Esophagus squamous epithelium (tissue), 5 donors: ENCODE data around the gene ERAS. TPM values are rescaled to one million over a fixed set of nuclear protein-coding genes. Genes with fewer than 3 reads are reported as not detected.

Experiments used
- DNase-seq: peaks from one replicate; lab custom pipeline; 2025; lab: John Stamatoyannopoulos, UW
- H3K27ac ChIP-seq, 4 donors: fragments of 200-600 bp; sonication (generic); one replicate each; pipeline ENCODE4 v1.5.1; 2016 to 2019; ENCODE audit warnings: mild to moderate bottlenecking in 1 of 4
- H3K27me3 ChIP-seq, 4 donors: fragments of 200-600 bp; sonication (generic); 1 replicate in 3 of 4; 2 replicates in 1 of 4; pipeline versions ENCODE4 v1.5.1 to v1.6.0; 2017 to 2021; ENCODE audit warnings: antibody characterized with exemption in 1 of 4
- H3K36me3 ChIP-seq, 3 donors: fragments of 200-600 bp; sonication (generic); one replicate each; pipeline ENCODE4 v1.5.1; 2016 to 2019
- H3K4me1 ChIP-seq, 3 donors: fragments of 200-600 bp; sonication (generic); one replicate each; pipeline ENCODE4 v1.5.1; 2017 to 2019
- H3K4me3 ChIP-seq, 4 donors: fragments of 200-600 bp; sonication (generic); 1 replicate in 3 of 4; 2 replicates in 1 of 4; pipeline ENCODE4 v1.5.1; 2016 to 2019; ENCODE audit warnings: mild to moderate bottlenecking in 2 of 4, moderate library complexity in 1 of 4
- H3K9me3 ChIP-seq, 3 donors: fragments of 200-600 bp; sonication (generic); one replicate each; pipeline ENCODE4 v1.5.1; 2016 to 2019
- POLR2A ChIP-seq, 4 donors: fragments of 450-650 bp; IDR thresholded peaks; one replicate each; pipeline ENCODE4 v1.6.1; 2017; ENCODE audit warnings: antibody characterized with exemption in 4 of 4, mild to moderate bottlenecking in 4 of 4, moderate library complexity in 3 of 4
- WGBS, 2 donors: methylation state at CpG; one replicate each; pipeline ENCODE4 v1.1.5; 2018; 5-methylcytosine and 5-hydroxymethylcytosine counted together
- intact Hi-C: fragments of 100-400 bp; cut with DNase I; formaldehyde crosslinking; loops from one replicate; pipeline ENCODE4 v1.15.0; 2022
- total RNA-seq, 4 donors: library from RNA; depleted of rRNA; stranded (reverse); fragments of >200 nt; gene quantifications; one replicate each; pipeline ENCODE4 v1.1.0, GENCODE V29; 2016
- TF ChIP-seq, protein P1 (sequence below), 6 experiments: fragments of 450-650 bp in 4 of 6; fragments of 200-600 bp in 2 of 6; sonication (generic) in 2 of 6; IDR thresholded peaks; one replicate each; pipeline ENCODE4 v1.5.1; 2016 to 2019; ENCODE audit warnings: antibody characterized with exemption in 6 of 6, mild to moderate bottlenecking in 4 of 6, moderate library complexity in 4 of 6
- donor health status: DM: yes; HTN: yes; CAD: no.

ERAS gene
- total RNA-seq, 4 donors from 2014 or later: not detected

DNA sequence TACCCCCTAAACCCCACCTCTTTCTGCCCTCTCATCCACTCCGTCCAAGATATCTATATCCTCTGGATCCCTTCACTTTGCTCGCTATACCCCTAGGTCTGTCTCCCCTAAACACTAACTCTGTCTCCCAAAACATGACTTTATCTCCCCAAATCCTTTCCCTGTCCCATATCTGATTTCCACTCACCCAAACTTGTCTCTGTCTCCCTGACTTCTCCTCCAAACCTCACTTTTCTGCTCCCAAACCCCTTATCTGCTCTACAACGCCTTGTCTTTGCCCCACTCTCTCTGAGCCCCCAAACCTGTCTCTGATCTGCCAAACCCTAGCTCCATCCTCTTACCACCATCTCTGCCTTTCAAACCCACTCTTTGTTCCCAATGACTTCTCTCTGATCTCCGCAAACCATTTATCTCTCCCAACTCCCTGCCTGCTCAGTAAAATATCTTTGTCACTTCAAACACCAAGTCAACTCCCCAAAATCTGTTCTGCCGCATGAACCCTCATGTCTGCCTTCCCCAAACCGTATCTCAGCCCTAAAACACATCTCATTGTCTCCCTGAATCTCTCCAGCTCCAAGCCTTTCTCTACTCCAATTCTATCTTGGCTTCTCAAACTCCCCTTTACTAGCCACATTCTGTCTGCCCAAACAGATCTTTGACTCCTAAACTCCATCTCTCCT lies 39.3 kb upstream of the ERAS start:
- 56 to 78% methylated on average over 6 of the region's 6 CpGs for WGBS, 2 donors

GRCh38 chrX:48787505-48788443 lies 38.5 kb upstream of the ERAS start:
- DNase-seq: no peak
- TF ChIP-seq POLR2A (IDR thresholded peaks at IDR 0.05): no peak
- no peaks in the 10 kb centered on the region for H3K9me3 ChIP-seq

More for the DNA sequence above, 39.3 kb upstream of the ERAS start:
- intact Hi-C loops: no loop called here
- Histone ChIP-seq H3K9me3 (no peaks in the 10 kb centered on the region), H3K27ac (no peak overlapping the region), H3K36me3 (no peaks in the 10 kb centered on the region), H3K4me1 (no peaks in the 10 kb centered on the region), H3K4me3 (no peak overlapping the region), H3K27me3 (peaks cover 0 to 10% (median 0%) of the 10 kb centered on the region in 4 donors)
- TF ChIP-seq, protein P1, sequence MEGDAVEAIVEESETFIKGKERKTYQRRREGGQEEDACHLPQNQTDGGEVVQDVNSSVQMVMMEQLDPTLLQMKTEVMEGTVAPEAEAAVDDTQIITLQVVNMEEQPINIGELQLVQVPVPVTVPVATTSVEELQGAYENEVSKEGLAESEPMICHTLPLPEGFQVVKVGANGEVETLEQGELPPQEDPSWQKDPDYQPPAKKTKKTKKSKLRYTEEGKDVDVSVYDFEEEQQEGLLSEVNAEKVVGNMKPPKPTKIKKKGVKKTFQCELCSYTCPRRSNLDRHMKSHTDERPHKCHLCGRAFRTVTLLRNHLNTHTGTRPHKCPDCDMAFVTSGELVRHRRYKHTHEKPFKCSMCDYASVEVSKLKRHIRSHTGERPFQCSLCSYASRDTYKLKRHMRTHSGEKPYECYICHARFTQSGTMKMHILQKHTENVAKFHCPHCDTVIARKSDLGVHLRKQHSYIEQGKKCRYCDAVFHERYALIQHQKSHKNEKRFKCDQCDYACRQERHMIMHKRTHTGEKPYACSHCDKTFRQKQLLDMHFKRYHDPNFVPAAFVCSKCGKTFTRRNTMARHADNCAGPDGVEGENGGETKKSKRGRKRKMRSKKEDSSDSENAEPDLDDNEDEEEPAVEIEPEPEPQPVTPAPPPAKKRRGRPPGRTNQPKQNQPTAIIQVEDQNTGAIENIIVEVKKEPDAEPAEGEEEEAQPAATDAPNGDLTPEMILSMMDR (IDR thresholded peaks at IDR 0.05): no peak
- no peak for TF ChIP-seq POLR2A (IDR thresholded peaks at IDR 0.05)
- DNase-seq: no peak

GRCh38 chrX:48789366-48790220 lies 36.7 kb upstream of the ERAS start:
- no peak for DNase-seq
- H3K27me3 ChIP-seq: peaks cover 0 to 10% (median 0%) of the 10 kb centered on the region in 4 donors
- WGBS, 2 donors: 69 to 84% methylated on average over 3 to 6 of the region's 7 CpGs
- H3K27ac ChIP-seq: no peak overlapping the region
- intact Hi-C loops: no loop called here
- no peaks in the 10 kb centered on the region for H3K9me3 ChIP-seq
- H3K4me1 ChIP-seq: no peaks in the 10 kb centered on the region
- no peaks in the 10 kb centered on the region for H3K36me3 ChIP-seq
- H3K4me3 ChIP-seq: no peak overlapping the region
- no peak for TF ChIP-seq POLR2A (IDR thresholded peaks at IDR 0.05)
- TF ChIP-seq, protein P1 (IDR thresholded peaks at IDR 0.05): no peak

More at GRCh38 chrX:48787505-48788443, 38.5 kb upstream of the ERAS start:
- no peaks in the 10 kb centered on the region for H3K36me3 ChIP-seq
- 57 to 59% methylated on average over 10 to 15 of the region's 17 CpGs for WGBS, 2 donors
- intact Hi-C loops: no loop called here
- no peaks in the 10 kb centered on the region for H3K4me1 ChIP-seq
- no peak overlapping the region for H3K4me3 ChIP-seq
- peaks cover 0 to 10% (median 0%) of the 10 kb centered on the region in 4 donors for H3K27me3 ChIP-seq
- no peak overlapping the region for H3K27ac ChIP-seq

DNA sequence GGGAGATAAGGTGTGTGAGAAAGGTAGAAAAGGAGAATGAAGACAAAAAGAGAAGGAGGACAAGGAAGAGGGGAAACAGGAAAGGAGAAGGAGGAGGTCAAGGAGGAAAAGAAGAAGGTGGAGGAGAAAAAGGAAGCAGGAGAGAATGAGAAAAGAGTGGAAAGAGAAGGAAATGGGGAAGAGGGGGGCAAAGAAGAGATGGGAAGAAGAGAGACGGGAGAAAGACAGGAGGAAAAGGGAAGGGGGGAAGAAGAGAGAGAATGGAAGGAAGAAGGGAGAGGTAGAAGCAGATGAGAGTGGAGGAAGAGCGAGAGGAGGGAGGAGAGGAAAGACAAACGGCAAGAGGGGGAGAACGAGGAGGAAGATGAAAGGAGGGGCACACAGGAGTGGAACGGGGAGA lies 35.8 kb upstream of the ERAS start:
- no peaks in the 10 kb centered on the region for H3K36me3 ChIP-seq
- TF ChIP-seq POLR2A (IDR thresholded peaks at IDR 0.05): no peak
- TF ChIP-seq, protein P1 (IDR thresholded peaks at IDR 0.05): no peak
- H3K27ac ChIP-seq: no peak overlapping the region
- intact Hi-C loops: no loop called here
- no peak for DNase-seq
- peaks cover 0 to 10% (median 0%) of the 10 kb centered on the region in 4 donors for H3K27me3 ChIP-seq
- H3K4me3 ChIP-seq: no peak overlapping the region
- H3K9me3 ChIP-seq: no peaks in the 10 kb centered on the region
- 45 to 53% methylated on average over 5 of the region's 5 CpGs for WGBS, 2 donors
- no peaks in the 10 kb centered on the region for H3K4me1 ChIP-seq
